Kasumi-1 (cell line): ENCODE data around the gene MGST3.
A peak's percentile ranks its signal among the peaks of the same experiment; 100 is the strongest.
"Not testable (repeated sequence)": the region's sequence is repeated elsewhere in the genome, so short reads cannot be mapped to it uniquely, and the experiment has no call there.

Source experiments
- DNase-seq, 2 experiments: peaks; one replicate each; lab custom pipeline; 2025; lab: John Stamatoyannopoulos, UW

Gene MGST3

DNA sequence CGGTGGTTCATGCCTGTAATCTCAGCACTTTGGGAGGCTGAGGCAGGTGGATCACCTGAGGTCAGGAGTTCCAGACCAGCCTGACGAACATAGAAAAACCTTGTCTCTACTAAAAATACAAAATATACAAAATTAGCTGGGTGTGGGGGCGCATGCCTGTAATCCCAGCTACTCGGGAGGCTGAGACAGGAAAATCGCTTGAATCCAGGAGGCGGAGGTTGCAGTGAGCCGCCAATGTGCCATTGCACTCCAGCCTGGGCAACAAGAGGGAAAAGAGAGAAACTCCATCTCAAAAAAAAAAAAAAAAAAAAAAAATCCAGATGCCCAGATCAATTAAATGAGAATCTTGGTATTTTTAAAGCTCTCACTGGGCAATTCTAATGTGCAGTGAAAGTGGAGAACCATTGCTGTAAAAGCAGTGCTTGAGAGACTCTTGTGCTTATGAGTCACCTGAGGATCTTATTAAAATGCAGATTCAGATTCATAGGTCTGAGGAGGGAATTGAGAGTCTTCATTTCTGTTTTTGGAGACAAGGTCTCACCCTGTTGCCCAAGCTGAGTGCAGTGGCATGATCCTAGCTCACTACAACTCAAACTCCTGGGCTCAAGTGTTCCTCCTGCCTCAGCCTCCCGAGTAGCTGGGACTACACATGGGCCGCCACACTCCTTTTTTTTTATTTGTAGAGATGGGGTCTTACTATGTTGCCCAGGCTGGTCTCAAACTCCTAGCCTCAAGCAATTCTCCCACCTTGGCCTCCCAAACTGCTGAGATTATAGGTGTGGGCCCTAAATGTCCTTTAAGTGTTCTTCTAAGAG, 27.9 kb downstream of the MGST3 start:
- DNase-seq = not testable (repeated sequence)

DNA sequence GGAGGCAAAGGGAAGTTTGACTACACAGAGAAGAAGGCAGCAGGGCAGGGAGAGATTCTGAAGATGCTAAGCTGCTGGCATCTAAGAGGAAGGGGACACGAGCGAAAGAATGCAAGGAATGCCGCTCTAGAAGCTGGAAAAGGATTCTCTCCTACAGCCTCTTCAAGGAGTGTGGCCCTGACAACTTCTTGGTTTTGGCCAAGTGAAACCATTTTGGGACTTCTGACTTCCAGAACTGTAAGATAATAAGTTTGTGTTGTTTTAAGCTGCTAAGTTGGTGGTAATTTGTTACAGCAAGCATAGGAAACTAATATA, 28.5 kb downstream of the MGST3 start:
- no peak for DNase-seq

DNA sequence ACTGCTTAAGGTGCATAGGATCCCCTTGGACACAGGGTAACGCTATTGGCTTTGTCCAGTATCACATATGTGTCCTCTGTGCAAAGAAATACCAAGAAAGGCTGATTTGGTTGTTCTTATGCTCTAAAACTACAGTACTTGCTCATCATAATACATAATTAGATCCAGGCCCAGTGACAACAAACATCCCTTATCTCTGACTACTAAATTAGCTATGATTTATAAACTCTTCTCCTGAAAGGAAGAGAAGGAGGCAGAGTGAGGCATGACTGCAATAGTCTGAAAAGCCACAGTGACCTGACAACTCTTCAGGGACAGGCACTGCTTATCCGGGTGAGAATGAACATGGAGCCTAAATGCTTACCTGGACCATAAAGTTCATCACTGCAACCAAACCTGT, 30.7 kb downstream of the MGST3 start:
- no peak for DNase-seq

DNA sequence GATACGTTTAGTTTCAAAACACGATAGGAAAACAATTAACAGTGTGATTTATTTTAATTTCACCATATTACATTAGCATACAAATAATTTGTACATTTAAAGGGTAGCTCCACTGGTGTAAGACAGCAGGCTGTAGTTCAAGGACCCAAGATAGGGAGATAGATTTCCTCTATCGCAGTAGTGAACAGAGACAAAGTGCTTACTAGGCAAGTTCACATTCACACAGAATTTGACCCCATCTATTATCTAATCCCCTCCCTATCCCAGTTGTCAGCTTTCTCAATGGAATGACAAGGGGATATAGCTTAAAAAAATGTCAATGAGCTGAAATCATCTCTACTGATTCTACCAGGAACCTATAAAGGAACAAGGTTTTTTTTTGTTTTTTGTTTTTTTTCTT, 31.2 kb downstream of the MGST3 start:
- DNase-seq = no peak

- peak in 1 of 2 experiments; percentile 3 for DNase-seq
Measured at GRCh38 chr1:165666152-165666825, 35.3 kb downstream of the MGST3 start.

GRCh38 chr1:165668184-165668583, 37.1 kb downstream of the MGST3 start:
- no peak for DNase-seq

DNA sequence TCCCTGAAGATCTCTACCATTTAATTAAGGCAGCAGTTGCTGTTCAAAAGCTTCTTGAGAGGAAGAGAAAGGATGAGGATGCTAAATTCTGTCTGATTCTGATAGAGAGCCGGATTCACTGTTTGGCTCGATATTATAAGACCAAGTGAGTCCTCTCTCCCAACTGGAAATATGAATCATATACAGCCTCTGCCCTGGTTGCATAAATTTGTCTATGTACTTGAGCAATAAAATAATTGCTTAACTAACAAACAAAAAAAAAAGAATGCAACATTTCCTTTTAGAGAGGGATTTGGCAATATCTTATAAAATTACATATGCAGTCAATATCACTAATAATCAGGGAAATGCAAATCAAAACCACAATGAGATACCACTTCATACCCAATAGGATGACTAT, 40.5 kb downstream of the MGST3 start:
- DNase-seq = no peak

- no peak for DNase-seq
Measured at GRCh38 chr1:165674599-165674998, 43.6 kb downstream of the MGST3 start.

DNA sequence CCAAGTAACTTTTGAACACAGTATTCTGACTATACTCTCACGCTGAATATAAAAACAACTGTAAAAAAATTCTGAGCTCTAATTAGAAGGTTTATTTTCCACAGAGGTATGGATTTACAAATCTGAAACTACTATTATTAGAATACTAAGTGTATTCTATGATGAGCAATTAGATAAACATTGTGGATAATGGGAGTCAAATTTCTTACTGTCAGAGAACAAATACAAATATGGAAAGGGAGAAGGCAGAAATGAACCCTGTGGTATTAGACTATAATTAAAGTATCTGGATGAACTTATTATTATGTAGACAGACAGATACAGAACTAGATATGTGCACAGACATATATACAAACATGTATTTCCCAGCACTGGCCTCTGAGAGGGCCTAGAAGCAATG, 44.8 kb downstream of the MGST3 start:
- no peak for DNase-seq

DNA sequence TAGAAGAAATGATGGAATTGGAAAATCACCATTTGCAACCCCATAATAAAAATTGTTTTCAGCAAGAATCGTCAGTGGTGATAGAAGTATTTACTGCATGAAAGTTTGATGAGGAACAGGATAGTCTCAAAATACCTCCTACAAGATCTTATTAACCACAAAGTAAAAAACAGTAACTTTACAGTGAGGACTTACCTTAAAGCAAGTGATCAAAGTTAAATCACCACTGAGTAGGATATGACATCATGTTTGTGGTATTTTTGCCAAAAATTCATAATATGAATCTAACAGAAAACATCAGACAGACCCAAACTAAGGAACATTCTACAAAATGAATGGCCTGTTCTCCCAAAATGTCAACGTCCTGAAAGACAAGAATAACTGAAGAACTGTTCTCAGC, 47.5 kb downstream of the MGST3 start:
- no peak for DNase-seq

DNA sequence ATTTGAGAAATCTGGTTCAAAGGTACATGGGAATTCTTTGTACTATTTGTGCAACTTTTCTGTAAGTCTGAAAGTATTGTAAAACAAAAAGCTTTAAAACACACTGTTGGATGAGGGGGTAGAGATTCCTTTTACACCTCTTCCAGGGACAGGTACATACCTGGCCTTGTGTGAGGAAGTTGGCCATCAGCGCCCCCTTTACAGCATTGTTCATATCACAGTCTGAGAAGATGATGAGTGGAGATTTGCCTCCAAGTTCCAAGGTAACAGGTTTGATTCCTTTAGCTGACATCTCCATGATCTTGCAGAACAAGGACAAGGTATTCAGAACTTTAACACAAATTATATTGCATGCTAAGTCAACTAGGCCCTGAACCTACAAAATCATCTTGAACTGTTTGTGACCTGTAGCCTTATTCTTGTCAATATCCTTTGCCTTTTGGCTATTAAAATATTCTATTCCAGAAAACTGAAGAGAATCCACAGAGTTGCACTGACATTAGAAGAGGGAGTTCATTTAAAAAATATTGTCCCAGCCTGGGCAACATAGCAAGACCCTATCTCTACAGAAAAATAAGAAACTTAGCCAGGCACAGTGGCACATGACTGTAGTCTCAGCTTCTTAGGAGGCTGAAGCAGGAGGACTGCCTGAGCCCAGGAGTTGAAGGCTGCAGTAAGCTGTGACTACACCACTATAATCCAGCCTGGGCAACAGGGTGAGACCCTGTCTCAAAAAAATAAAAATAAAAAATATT, 48.4 kb downstream of the MGST3 start:
- DNase-seq = no peak

GRCh38 chr1:165680303-165680702, 49.3 kb downstream of the MGST3 start:
- no peak for DNase-seq

GRCh38 chr1:165680773-165681172, 49.7 kb downstream of the MGST3 start:
- DNase-seq = not testable (repeated sequence)

- DNase-seq = no peak
Measured at GRCh38 chr1:165683848-165684485, 52.9 kb downstream of the MGST3 start.

DNA sequence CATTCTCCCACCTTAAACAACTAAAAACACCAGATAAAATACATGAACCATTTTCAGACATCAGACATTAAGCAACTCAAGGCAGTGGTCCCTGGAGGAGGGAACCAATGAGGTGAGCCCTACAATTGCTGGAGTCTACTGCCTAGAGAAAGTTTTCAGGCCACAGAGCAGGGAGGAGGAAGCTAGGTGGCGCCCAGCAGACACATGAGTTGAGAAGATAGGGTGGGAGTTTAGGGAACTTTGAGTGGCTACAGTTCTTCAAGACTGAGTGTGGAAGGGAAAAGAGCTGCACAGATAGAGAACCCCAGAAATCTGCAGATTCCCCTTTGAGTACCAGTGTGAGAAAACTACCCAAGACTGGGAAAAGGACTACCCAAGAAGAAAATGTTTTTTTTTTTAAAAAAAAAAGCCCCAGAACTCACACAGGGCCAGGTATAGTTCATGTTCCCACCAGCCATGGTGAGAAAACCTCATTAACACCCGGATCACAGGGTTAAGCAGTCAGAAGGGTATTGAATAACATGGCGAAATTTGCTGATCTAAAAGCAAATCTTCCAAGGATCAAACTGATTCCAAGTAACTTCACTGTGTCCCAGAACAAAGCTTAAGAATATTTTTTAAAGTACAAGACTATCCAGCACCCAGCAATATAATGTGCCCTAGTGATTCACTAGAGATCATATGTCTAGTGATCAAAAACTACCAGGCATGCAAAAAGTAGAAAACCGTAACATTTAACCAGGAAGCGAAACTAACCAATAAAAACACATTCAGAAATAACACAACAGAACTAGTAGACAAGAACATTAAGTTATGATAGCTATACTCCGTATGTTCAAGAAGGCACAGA, 55.3 kb downstream of the MGST3 start:
- peak; percentile 51 to 68 for DNase-seq

GRCh38 chr1:165686971-165687433, 56.0 kb downstream of the MGST3 start:
- no peak for DNase-seq

GRCh38 chr1:165688046-165688445, 57.0 kb downstream of the MGST3 start:
- DNase-seq = no peak

GRCh38 chr1:165695031-165695430, 64.0 kb downstream of the MGST3 start:
- DNase-seq = no peak

- peak in 1 of 2 experiments; percentile 9 for DNase-seq
Measured at GRCh38 chr1:165696625-165697100, 65.6 kb downstream of the MGST3 start.

- DNase-seq = peak in 1 of 2 experiments; percentile 21
Measured at GRCh38 chr1:165697491-165697880, 66.5 kb downstream of the MGST3 start.
